Measurements from ENCODE around the gene PDE4D.

DNA sequence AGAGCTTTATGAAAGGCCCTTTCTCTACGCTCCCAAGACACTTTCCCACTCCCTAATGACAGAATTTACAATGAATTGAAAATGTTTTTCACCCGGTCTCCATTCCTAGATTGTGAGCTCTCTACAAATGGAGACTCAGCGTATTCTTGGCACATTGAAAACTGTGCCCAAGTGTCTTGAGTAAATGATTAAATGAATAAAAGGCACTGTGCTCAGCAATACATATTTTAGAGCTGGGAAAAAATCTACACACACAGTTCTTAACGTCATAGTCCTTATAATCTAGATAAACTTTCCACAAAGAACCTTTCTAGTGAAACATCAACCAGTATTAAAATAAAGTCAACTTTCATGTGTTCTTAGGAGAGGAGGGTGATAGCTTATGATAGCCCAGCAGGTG, 676.7 kb downstream of the PDE4D start:
- TF ChIP-seq, protein P1, sequence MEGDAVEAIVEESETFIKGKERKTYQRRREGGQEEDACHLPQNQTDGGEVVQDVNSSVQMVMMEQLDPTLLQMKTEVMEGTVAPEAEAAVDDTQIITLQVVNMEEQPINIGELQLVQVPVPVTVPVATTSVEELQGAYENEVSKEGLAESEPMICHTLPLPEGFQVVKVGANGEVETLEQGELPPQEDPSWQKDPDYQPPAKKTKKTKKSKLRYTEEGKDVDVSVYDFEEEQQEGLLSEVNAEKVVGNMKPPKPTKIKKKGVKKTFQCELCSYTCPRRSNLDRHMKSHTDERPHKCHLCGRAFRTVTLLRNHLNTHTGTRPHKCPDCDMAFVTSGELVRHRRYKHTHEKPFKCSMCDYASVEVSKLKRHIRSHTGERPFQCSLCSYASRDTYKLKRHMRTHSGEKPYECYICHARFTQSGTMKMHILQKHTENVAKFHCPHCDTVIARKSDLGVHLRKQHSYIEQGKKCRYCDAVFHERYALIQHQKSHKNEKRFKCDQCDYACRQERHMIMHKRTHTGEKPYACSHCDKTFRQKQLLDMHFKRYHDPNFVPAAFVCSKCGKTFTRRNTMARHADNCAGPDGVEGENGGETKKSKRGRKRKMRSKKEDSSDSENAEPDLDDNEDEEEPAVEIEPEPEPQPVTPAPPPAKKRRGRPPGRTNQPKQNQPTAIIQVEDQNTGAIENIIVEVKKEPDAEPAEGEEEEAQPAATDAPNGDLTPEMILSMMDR (conservative IDR thresholded peaks at IDR 0.05; ENCODE audit: low read length): no peak
- TF ChIP-seq EZH2phosphoT487 (IDR thresholded peaks at IDR 0.05; ENCODE audit: borderline replicate concordance, low read depth, low read length): no peak
